ENCODE results near the gene CBX5. TPM values are rescaled to one million over a fixed set of nuclear protein-coding genes. Genes with fewer than 3 reads are reported as not detected.

Gene CBX5
- total RNA-seq, 1 donor from 2014 or later: 219 TPM

GRCh38 chr12:54300732-54301427 lies 21.0 kb upstream of the CBX5 start, which contains the start of gene NFE2:
TSS of gene NFE2 (minus strand) at chr12:54301015. CDS start at chr12:54295248, 5,767 bp downstream.
- Mint-ChIP-seq H3K27me3 (ENCODE audit: low read depth) (peaks cover 2% of the 10 kb centered on the region), H3K36me3 (no peaks in the 10 kb centered on the region), H3K4me1 (peaks cover 29% of the 10 kb centered on the region), H3K27ac (no peak within 1 kb of the TSS), H3K9me3 (no peaks in the 10 kb centered on the region), H3K4me3 (peak within 1 kb of the TSS; percentile 57)
- no peak for TF ChIP-seq CTCF (IDR thresholded peaks at IDR 0.05; ENCODE audit: unreplicated experiment)
- DNase-seq (ENCODE audit: low spot score in 2 of 2, unreplicated experiment in 2 of 2): peak; percentile 47 to 84

GRCh38 chr12:54300225-54300731 lies 20.4 kb upstream of the CBX5 start:
- no peak for DNase-seq (ENCODE audit: low spot score in 2 of 2, unreplicated experiment in 2 of 2)
- Mint-ChIP-seq H3K9me3 (no peaks in the 10 kb centered on the region), H3K4me1 (peaks cover 32% of the 10 kb centered on the region), H3K27me3 (ENCODE audit: low read depth) (peaks cover 2% of the 10 kb centered on the region), H3K4me3 (peak overlapping the region; percentile 57), H3K36me3 (no peaks in the 10 kb centered on the region), H3K27ac (no peak overlapping the region)
- no peak for TF ChIP-seq CTCF (IDR thresholded peaks at IDR 0.05; ENCODE audit: unreplicated experiment)

GRCh38 chr12:54299515-54300224 lies 19.7 kb upstream of the CBX5 start:
- DNase-seq (ENCODE audit: low spot score in 2 of 2, unreplicated experiment in 2 of 2): no peak
- no peak for TF ChIP-seq CTCF (IDR thresholded peaks at IDR 0.05; ENCODE audit: unreplicated experiment)
- Mint-ChIP-seq H3K27ac (no peak overlapping the region), H3K9me3 (no peaks in the 10 kb centered on the region), H3K36me3 (no peaks in the 10 kb centered on the region), H3K27me3 (ENCODE audit: low read depth) (peaks cover 2% of the 10 kb centered on the region), H3K4me1 (peaks cover 32% of the 10 kb centered on the region), H3K4me3 (no peak overlapping the region)

GRCh38 chr12:54298904-54299303 lies 19.0 kb upstream of the CBX5 start:
- no peak overlapping the region for H3K27ac Mint-ChIP-seq
- no peak for TF ChIP-seq CTCF (IDR thresholded peaks at IDR 0.05; ENCODE audit: unreplicated experiment)
- no peak overlapping the region for H3K4me3 Mint-ChIP-seq
- no peak for DNase-seq (ENCODE audit: low spot score in 2 of 2, unreplicated experiment in 2 of 2)
- peaks cover 26% of the 10 kb centered on the region for H3K4me1 Mint-ChIP-seq
- H3K36me3 Mint-ChIP-seq: no peaks in the 10 kb centered on the region
- peaks cover 2% of the 10 kb centered on the region for H3K27me3 Mint-ChIP-seq (ENCODE audit: low read depth)
- no peaks in the 10 kb centered on the region for H3K9me3 Mint-ChIP-seq

- Mint-ChIP-seq H3K27me3 (ENCODE audit: low read depth) (peaks cover 2% of the 10 kb centered on the region), H3K4me3 (no peak overlapping the region), H3K27ac (no peak overlapping the region), H3K36me3 (no peaks in the 10 kb centered on the region), H3K9me3 (no peaks in the 10 kb centered on the region), H3K4me1 (peaks cover 21% of the 10 kb centered on the region)
- TF ChIP-seq CTCF (IDR thresholded peaks at IDR 0.05; ENCODE audit: unreplicated experiment): no peak
- DNase-seq (ENCODE audit: low spot score in 2 of 2, unreplicated experiment in 2 of 2): no peak
Observed at GRCh38 chr12:54296393-54297099, 16.6 kb upstream of the CBX5 start.
